Measurements from ENCODE around the gene INPP5A. TPM values are rescaled to one million over a fixed set of nuclear protein-coding genes. Genes with fewer than 3 reads are reported as not detected.
A peak's percentile ranks its signal among the peaks of the same experiment; 100 is the strongest.

Gene INPP5A
- total RNA-seq, 1 experiment from 2014 or later: 14.7 TPM

- no peaks in the 10 kb centered on the region for H3K9me3 Mint-ChIP-seq (ENCODE audit: unreplicated experiment)
- no peaks in the 10 kb centered on the region for H3K27me3 Mint-ChIP-seq (ENCODE audit: insufficient read depth, unreplicated experiment)
- no TSS peak for BruUV-seq (replicated peaks)
- intact Hi-C loops (cut with micrococcal nuclease): no loop called here
- H3K4me1 Mint-ChIP-seq (ENCODE audit: insufficient read depth, unreplicated experiment): peaks cover 8% of the 10 kb centered on the region
- ChIA-PET CTCF (interaction anchor here (2.0 kb wide), 1 partner anchor 108 kb away, joined by 9 read pairs; no protein-coding TSS in a partner anchor), POLR2A (interaction anchor here (1.0 kb wide), 1 partner anchor 25 kb away, joined by 3 read pairs; no protein-coding TSS in a partner anchor)
- H3K36me3 Mint-ChIP-seq (ENCODE audit: insufficient read depth, unreplicated experiment): peaks cover 8% of the 10 kb centered on the region
- no peak for TF ChIP-seq CTCF (IDR thresholded peaks at IDR 0.05; ENCODE audit: unreplicated experiment)
- H3K27ac Mint-ChIP-seq (ENCODE audit: low read depth, unreplicated experiment): no peak overlapping the region
- H3K4me3 Mint-ChIP-seq (ENCODE audit: unreplicated experiment): no peak overlapping the region
- no peak for DNase-seq (ENCODE audit: unreplicated experiment)
These were observed 29.3 kb downstream of the INPP5A start for GRCh38 chr10:132566892-132567291.

GRCh38 chr10:132570265-132570664 is 32.7 kb downstream of the INPP5A start:
- Mint-ChIP-seq H3K4me3 (ENCODE audit: unreplicated experiment) (no peak overlapping the region), H3K27ac (ENCODE audit: low read depth, unreplicated experiment) (no peak overlapping the region), H3K4me1 (ENCODE audit: insufficient read depth, unreplicated experiment) (peaks cover 8% of the 10 kb centered on the region), H3K36me3 (ENCODE audit: insufficient read depth, unreplicated experiment) (peaks cover 7% of the 10 kb centered on the region), H3K27me3 (ENCODE audit: insufficient read depth, unreplicated experiment) (no peaks in the 10 kb centered on the region), H3K9me3 (ENCODE audit: unreplicated experiment) (no peaks in the 10 kb centered on the region)
- BruUV-seq (replicated peaks): no TSS peak
- DNase-seq (ENCODE audit: unreplicated experiment): no peak
- intact Hi-C loops (cut with micrococcal nuclease): no loop called here
- ChIA-PET CTCF (no interaction called here), POLR2A (interaction anchor here (0.7 kb wide), 1 partner anchor 172 kb away, joined by 3 read pairs; no protein-coding TSS in a partner anchor)
- TF ChIP-seq CTCF (IDR thresholded peaks at IDR 0.05; ENCODE audit: unreplicated experiment): no peak

GRCh38 chr10:132570771-132571649 is 33.4 kb downstream of the INPP5A start:
- no TSS peak for BruUV-seq (replicated peaks)
- H3K36me3 Mint-ChIP-seq (ENCODE audit: insufficient read depth, unreplicated experiment): peaks cover 7% of the 10 kb centered on the region
- ChIA-PET CTCF (interaction anchor here (1.0 to 1.3 kb wide), 3 partner anchors 30 to 85 kb away, joined by 3 to 4 read pairs (median 3); no protein-coding TSS in a partner anchor), POLR2A (interaction anchor here (0.6 to 2.4 kb wide), 8 partner anchors 10 to 345 kb away, joined by 3 to 8 read pairs (median 3); no protein-coding TSS in a partner anchor)
- no peaks in the 10 kb centered on the region for H3K27me3 Mint-ChIP-seq (ENCODE audit: insufficient read depth, unreplicated experiment)
- DNase-seq (ENCODE audit: unreplicated experiment): peak; percentile 28
- TF ChIP-seq CTCF (IDR thresholded peaks at IDR 0.05; ENCODE audit: unreplicated experiment): no peak
- intact Hi-C loops (cut with micrococcal nuclease): no loop called here
- peaks cover 6% of the 10 kb centered on the region for H3K4me1 Mint-ChIP-seq (ENCODE audit: insufficient read depth, unreplicated experiment)
- no peak overlapping the region for H3K4me3 Mint-ChIP-seq (ENCODE audit: unreplicated experiment)
- no peak overlapping the region for H3K27ac Mint-ChIP-seq (ENCODE audit: low read depth, unreplicated experiment)
- H3K9me3 Mint-ChIP-seq (ENCODE audit: unreplicated experiment): no peaks in the 10 kb centered on the region
